B cell (primary cell): ENCODE results near the gene CPA1.

Experiments used
- CTCF ChIP-seq: fragments of 200-600 bp; IDR thresholded peaks from one replicate; pipeline ENCODE4 v1.8.0; 2022; ENCODE audit warnings: antibody characterized with exemption, mild to moderate bottlenecking
- EZH2 ChIP-seq: IDR thresholded peaks from 2 replicates; pipeline ENCODE4 v1.6.1; 2012; ENCODE audit warnings: borderline replicate concordance, low read depth, mild to moderate bottlenecking, moderate library complexity, low read length; ENCODE audit not compliant: insufficient read depth, poor library complexity, severe bottlenecking

- TF ChIP-seq CTCF (no peak), EZH2 (no peak)
These were observed 23.2 kb upstream of the CPA1 start for GRCh38 chr7:130356876-130357611.
